D721Med (cell line): ENCODE measurements around the gene CYP4F22.

Experiments used
- DNase-seq: peaks from one replicate; pipeline ENCODE4 v3.0.0; 2011; ENCODE audit warnings: low spot score; ENCODE audit not compliant: insufficient read length
- FAIRE-seq: peaks from 2 replicates; lab custom pipeline; 2011; peaks lifted over from hg19 to GRCh38; lab: Jason Lieb, UNC
- TF ChIP-seq, protein P1 (sequence below): IDR thresholded peaks from 2 replicates; pipeline ENCODE4 v1.5.1; 2012; ENCODE audit warnings: mild to moderate bottlenecking, control low read depth; ENCODE audit not compliant: insufficient read depth; ENCODE audit errors: missing control alignments

CYP4F22 gene

DNA sequence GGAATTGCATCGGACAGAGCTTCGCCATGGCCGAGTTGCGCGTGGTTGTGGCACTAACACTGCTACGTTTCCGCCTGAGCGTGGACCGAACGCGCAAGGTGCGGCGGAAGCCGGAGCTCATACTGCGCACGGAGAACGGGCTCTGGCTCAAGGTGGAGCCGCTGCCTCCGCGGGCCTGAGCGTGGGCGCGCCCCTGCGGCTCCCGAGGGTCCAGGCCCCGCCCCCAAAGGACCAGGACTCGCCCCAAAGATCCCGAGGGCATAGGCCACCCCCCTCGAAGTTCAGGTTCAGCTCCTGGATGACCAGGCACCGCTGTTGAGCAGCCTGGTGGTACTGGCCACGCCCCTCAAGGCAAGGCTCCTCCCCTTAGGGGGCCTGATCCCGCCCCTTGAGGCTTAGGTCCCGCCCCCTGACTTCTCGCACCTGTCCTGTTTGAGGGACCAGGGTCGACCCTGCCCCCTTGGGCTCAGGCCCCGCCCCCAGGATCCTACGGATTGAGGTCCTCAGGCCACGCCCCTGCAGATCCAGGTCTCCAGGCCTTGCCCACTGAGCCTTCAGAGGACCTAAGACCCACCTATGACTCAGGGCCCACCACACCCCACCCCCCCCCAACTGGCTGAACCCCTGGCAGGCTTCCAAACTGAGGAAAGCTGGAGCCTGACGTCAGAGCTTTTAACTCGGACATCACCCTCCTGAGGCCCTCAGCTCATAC lies 43.1 kb downstream of the CYP4F22 start:
- TF ChIP-seq, protein P1, sequence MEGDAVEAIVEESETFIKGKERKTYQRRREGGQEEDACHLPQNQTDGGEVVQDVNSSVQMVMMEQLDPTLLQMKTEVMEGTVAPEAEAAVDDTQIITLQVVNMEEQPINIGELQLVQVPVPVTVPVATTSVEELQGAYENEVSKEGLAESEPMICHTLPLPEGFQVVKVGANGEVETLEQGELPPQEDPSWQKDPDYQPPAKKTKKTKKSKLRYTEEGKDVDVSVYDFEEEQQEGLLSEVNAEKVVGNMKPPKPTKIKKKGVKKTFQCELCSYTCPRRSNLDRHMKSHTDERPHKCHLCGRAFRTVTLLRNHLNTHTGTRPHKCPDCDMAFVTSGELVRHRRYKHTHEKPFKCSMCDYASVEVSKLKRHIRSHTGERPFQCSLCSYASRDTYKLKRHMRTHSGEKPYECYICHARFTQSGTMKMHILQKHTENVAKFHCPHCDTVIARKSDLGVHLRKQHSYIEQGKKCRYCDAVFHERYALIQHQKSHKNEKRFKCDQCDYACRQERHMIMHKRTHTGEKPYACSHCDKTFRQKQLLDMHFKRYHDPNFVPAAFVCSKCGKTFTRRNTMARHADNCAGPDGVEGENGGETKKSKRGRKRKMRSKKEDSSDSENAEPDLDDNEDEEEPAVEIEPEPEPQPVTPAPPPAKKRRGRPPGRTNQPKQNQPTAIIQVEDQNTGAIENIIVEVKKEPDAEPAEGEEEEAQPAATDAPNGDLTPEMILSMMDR: no peak
- no peak for FAIRE-seq
- DNase-seq: no peak

DNA sequence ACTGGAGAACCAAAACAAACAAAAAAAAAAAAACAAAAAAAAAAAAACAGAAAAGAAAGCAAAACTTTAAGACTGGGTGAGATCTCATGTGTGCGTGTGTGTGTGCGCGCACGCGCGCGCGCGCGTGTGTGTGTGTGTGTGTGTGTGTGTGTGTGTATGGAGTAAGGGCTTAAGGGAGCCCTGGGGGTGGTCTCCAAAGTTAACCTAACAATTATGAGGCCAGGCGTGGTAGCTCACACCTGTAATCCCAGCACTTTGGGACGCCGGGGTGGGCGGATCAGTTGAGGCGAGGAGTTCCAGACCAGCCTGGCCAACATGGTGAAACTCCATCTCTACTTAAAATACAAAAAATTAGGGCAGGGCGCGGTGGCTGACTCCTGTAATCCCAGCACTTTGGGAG lies 46.7 kb downstream of the CYP4F22 start:
- DNase-seq (no peak), FAIRE-seq (no peak)
- TF ChIP-seq, protein P1: no peak

DNA sequence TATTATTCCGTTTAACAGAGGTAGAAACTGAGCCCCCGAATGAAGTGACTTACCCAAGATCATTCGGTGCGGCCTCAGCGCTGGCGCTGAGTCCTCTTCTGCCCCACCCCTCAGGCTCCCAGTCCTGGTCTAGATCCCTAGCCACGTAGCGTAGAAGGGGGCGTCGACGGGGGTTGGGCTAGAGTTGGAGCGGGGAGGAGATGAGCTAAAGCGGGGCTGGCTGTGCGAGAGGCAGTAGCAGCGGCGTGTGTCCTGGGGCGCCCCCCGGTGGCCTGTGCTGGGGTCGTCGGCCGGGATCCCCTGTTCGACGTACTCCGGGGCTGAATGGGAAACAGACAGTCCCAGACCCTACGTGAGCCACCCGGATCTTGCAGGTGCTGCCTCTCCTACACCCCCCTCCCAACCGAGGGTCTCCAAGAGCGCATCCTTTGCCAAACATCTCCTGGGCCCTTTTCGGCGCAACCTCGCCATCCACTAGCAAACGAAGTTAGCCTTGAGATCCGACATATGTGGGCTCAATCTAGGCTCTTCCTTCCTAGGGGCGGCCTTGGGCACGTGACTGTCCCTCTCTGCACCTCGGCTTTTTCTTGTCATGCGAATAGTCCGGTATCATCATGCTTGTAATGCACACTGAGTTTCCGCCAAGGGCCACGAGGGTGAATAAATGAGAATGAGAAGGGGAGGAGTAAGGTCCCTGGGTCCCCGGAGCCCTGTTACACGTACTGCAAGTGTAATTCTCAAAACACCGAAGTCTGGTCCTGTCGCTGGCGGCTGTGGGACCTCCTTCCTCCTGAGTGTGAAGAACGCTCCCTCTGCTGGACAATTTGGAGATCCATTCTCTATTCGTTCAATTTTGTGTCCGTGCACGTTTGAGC lies 47.7 kb downstream of the CYP4F22 start:
- no peak for FAIRE-seq
- DNase-seq: peak; percentile 75
- TF ChIP-seq, protein P1: peak; percentile 80

DNA sequence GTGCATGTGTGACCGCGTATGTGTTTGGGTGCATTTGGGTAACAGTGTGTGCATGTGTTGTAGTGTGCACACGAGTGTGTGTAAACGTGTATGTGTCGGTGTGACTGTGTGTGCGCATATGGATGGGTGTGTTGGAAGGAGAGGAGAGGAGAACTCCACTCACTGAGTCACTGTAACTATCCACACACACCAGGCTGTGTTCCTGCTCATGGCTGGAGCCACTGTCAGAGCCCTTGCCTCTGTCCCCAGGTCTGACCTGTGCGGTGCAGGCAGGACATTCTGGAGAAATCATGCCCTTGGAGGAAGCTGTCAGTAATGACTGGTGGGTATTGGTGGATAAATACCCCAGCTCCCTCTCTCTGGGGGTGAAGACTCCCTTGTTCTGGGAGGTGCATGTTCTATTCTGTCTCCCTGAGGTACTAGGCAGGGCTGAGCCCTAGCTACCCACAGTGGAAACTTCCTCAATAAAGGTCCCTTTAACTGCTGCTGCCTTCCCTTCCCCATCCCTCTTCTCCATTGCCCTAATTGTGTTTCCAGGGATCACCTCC lies 48.4 kb downstream of the CYP4F22 start:
- DNase-seq (no peak), FAIRE-seq (no peak)
- TF ChIP-seq, protein P1: no peak

DNA sequence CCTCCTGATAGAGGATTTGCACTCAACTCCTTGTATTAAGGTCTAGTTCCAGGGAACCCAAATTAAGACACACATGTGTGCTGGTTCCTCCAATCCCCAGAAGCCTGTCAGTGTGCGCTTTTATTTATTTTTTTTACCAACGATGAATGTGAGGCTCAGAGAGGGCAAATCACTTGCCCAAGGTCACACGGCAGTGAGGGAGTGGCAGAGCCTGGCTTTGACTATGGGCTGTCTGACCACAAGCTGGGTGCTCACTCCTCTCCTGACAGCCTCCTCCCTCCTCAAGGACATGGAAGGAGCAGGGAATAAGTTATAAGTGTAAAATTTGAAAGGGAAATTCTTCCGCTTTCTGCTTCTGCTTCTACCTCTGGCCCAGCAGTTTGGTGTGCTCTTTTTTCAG lies 48.9 kb downstream of the CYP4F22 start:
- no peak for DNase-seq
- TF ChIP-seq, protein P1: no peak
- FAIRE-seq: no peak

DNA sequence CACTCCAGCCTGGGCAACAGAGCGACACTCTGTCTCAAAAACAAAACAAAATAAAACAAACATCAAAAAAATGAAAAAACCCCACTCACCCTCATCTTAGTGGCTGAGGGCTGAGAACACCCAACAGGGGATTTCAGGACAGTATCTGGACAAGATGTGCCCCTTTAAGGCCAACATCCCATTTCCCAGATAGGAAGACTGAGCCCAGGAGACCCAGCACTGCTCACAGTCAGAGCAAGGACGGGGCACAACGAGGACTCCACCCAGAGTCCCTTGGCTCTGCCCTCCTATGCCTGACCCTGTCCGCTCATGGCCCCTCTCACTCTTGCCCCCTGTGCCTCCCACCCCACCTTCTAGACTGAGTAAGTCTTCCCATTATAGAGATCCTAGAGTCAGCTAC lies 53.8 kb downstream of the CYP4F22 start:
- DNase-seq (no peak), FAIRE-seq (no peak)
- TF ChIP-seq, protein P1: no peak
